Subcutaneous adipose tissue (tissue), 4 donors: Measurements from ENCODE around the gene RHBDL1. TPM values are rescaled to one million over a fixed set of nuclear protein-coding genes. Genes with fewer than 3 reads are reported as not detected.

Experiments used
- total RNA-seq, 4 donors: library from RNA; depleted of rRNA; stranded (reverse); fragments of >200 nt; gene quantifications; one replicate each; pipeline ENCODE4 v1.1.0, GENCODE V29; 2016
- TF ChIP-seq, protein P1 (sequence below): fragments of 450-650 bp; IDR thresholded peaks from one replicate; pipeline ENCODE4 v1.5.1; 2016; ENCODE audit warnings: low read depth, mild to moderate bottlenecking, control low read depth, antibody characterized with exemption, moderate library complexity

The RHBDL1 gene
- total RNA-seq, 4 donors from 2014 or later = 0.66 to 1.7 (median 1.3) TPM; not detected in 1

DNA sequence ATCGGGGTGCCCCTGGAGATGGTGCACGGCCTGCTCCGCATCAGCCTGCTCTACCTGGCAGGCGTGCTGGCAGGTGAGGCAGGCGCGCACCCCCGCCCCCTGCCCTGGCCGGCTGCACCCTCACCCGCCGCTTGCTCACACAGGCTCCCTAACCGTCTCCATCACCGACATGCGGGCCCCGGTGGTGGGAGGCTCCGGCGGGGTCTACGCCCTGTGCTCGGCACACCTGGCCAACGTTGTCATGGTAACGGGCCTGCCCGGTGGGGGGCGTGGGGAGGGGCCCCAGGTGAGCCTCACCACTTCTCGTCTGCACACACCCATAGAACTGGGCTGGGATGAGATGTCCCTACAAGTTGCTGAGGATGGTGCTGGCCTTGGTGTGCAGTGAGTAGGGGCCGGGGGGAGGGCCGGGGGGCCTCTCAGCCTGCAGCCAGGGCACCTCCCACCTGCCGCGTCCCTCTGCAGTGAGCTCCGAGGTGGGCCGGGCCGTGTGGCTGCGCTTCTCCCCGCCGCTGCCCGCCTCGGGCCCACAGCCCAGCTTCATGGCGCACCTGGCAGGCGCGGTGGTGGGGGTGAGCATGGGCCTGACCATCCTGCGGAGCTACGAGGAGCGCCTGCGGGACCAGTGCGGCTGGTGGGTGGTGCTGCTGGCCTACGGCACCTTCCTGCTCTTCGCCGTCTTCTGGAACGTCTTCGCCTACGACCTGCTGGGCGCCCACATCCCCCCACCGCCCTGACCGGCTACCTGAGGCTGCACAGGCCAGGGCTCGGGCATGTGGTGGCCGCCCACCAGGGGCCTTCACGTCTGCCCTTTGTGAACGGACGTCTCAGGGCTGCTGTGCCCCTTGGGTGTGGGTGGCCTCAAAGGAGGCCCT is 2.1 kb downstream of the RHBDL1 start:
- TF ChIP-seq, protein P1, sequence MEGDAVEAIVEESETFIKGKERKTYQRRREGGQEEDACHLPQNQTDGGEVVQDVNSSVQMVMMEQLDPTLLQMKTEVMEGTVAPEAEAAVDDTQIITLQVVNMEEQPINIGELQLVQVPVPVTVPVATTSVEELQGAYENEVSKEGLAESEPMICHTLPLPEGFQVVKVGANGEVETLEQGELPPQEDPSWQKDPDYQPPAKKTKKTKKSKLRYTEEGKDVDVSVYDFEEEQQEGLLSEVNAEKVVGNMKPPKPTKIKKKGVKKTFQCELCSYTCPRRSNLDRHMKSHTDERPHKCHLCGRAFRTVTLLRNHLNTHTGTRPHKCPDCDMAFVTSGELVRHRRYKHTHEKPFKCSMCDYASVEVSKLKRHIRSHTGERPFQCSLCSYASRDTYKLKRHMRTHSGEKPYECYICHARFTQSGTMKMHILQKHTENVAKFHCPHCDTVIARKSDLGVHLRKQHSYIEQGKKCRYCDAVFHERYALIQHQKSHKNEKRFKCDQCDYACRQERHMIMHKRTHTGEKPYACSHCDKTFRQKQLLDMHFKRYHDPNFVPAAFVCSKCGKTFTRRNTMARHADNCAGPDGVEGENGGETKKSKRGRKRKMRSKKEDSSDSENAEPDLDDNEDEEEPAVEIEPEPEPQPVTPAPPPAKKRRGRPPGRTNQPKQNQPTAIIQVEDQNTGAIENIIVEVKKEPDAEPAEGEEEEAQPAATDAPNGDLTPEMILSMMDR = no peak

DNA sequence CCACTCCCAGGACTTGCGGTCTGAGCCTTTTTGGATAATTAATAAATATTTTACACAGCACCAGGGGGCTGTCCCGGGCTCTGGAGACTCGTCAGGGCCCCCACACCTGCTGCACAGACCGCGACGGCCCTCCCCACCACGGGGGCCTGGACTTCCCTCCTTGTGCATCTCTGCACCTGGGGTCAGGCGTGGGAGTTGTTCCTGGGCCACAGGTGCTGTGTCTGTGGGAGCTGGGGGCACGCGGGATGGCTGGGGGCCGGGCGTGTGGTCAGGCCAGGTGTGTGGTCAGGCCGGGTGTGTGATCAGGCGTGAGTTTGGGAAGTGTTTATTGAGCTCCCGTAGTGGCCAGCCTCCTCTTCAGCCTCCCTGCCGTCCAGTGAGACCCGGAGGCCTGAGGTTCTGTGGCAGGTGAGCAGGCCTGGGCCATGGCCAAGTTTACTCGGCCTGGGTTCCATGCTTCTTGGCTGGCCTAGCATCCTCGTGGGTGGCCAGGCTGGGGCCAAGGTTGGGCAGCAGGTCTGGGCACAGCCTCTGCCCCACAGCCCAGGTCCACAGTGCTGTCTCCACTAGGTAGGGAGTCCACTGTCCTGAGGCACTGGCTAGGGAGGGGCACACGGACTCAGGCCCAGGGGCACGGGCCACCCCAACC is 2.9 kb downstream of the RHBDL1 start:
- TF ChIP-seq, protein P1 = no peak

DNA sequence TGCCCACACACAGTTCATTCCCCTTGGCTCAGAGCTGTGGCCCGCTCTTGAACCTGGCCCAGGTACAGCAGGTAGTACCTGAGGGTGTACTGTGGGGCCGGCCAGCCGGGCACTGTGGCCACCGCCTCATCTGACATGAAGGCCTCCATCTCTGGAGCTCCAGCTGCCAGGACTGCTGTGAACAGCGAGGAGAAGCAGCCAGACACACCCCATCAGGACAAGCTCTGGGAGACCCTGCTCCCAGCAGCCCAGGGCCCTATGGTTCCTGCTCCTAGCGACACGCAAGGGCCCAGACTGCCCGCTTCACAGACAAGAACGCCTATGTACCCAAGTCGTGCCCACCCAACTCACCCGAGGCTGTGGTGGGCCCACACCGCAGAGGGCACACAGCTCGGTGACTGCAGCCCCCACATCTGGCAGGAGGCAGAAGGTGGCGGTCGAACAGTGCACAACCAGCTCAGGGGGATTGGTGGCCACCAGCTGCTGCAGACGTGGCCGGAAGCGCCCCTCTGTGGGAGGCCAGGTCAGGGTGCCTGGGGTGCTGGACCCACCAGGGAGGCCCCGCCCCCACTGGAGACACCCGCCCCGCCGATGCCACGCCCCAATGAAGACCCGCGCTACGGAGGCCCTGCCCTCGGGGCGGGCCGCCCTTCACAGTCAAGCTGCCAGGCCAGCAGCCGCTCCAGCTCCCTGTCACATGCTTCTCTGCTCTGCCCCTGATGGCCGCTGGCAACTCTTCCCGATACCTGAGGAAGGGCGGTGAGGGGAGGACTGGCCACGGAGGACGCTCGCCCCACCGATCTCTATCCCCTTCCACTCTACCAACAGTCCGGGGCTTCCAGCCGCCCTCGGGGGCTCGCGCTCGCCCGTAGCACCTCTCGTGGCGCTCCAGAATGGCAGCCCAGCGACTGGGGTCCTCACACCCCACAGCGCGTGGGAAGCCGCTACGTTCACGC is 3.7 kb downstream of the RHBDL1 start:
- TF ChIP-seq, protein P1 = no peak

DNA sequence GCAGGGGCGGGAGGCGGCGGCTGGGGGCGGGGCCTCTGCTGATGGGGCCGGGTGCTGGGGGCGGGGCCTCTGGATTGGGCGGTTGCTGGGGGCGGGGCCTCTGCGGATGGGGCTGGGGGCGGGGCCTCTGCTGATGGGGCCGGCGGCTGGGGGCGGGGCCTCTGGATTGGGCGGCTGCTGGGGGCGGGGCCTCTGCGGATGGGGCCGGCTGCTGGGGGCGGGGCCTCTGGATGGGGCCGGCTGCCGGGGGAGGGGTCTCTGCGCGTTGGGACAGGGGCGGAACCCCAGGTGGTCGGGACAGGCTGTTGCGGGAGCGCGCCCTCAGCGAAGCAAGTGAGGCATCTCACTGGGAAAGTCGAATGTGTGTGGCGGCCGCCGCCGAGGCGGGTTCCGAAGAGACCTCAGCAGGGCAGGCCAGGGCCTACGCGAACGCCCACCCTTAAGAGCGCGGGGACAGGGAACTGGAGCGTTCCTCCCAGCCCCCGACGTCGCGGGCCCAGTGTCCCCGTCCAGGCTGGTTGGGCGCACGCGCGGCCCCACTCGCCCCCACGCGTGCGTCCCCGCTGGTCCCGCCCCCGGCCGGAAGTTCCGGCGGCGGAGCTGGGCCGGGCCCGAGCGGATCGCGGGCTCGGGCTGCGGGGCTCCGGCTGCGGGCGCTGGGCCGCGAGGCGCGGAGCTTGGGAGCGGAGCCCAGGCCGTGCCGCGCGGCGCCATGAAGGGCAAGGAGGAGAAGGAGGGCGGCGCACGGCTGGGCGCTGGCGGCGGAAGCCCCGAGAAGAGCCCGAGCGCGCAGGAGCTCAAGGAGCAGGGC is 4.5 kb downstream of the RHBDL1 start, which contains the start of gene STUB1:
Gene STUB1, plus strand, starts transcription at position 597 of the 811 bp plus-strand sequence. Its CDS starts 116 bp downstream, at position 713.
- TF ChIP-seq, protein P1 = no peak

DNA sequence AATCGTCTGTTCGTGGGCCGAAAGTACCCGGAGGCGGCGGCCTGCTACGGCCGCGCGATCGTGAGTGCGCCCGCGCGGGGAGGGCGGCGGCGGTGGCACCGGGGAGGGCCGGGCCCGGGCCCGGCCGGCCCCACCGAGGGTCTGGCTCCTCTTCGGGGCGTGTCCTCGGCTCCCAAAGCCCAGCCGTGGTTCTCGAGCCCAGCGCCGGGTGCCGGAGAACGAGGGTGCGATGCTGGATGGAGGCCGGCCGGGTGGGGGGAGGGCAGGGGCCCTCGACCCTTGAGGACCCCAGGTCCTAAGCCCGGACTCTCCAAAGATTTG is 5.1 kb downstream of the RHBDL1 start:
- TF ChIP-seq, protein P1 = no peak

DNA sequence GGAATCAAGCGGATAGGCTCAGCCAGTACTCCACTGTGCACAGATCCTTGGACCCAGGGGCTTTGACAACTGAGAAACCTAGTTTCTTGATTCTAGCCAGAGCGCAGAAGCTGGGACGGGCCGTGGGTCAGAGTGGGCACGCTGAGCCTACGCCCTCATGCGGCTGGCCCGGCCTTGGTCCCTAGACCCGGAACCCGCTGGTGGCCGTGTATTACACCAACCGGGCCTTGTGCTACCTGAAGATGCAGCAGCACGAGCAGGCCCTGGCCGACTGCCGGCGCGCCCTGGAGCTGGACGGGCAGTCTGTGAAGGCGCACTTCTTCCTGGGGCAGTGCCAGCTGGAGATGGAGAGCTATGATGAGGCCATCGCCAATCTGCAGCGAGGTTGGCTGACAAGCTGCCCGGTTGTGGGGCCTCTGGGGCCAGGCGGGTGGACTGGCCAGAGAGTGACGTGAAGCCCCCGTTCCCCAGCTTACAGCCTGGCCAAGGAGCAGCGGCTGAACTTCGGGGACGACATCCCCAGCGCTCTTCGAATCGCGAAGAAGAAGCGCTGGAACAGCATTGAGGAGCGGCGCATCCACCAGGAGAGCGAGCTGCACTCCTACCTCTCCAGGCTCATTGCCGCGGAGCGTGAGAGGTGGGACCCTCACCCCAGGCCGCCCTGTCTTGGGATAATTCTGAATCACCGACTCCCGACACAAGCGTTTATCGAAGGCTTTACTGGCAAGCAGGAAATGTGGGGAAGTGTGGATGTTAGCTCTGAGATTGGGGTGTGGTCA is 5.7 kb downstream of the RHBDL1 start:
- TF ChIP-seq, protein P1 = no peak
